GM19372 (cell line): ENCODE results near the gene C12orf60.
A peak's percentile ranks its signal among the peaks of the same experiment; 100 is the strongest.
"Not testable (repeated sequence)": the region's sequence is repeated elsewhere in the genome, so short reads cannot be mapped to it uniquely, and the experiment has no call there.

Experiments used
- ATAC-seq: cut with Tn5 transposase; IDR thresholded peaks from one replicate; pipeline ENCODE4 v1.9.1; 2021; ENCODE audit warnings: mild to moderate bottlenecking, low read depth, moderate library complexity; ENCODE audit not compliant: unreplicated experiment

The C12orf60 gene

GRCh38 chr12:14803011-14803829 is at the start of gene C12orf60, which contains the start of gene WBP11:
TSS of gene C12orf60 (plus strand) at chr12:14803670. CDS start at chr12:14822936, 19,266 bp downstream.
TSS of gene WBP11 (minus strand) at chr12:14803478. CDS start at chr12:14801383, 2,095 bp downstream.
- ATAC-seq, result peak; percentile 99

GRCh38 chr12:14756334-14757143 is 46.9 kb upstream of the C12orf60 start:
- no peak for ATAC-seq

DNA sequence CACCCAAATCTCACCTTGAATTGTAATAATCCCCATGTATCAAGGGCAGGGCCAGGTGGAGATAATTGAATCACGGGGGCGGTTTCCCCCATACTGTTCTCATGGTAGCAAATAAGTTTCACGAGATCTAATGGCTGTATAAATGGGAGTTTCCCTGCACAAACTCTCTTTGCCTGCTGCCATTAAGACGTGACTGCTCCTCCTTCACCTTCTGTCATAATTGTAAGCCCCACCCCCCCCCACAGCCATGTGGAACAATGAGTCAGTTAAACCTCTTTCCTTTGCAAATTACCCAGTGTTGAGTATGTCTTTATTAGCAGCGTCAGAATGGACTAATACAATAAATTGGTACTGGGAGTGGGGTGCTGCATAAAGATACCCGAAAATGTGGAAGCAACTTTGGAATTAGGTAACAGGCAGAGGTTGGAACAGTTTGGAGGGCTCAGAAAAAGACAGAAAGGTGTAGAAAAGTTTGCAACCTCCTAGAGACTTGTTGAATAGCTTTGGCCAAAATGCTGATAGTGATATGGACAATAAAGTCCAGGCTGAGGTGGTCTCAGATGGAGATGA is 43.7 kb upstream of the C12orf60 start:
- not testable (repeated sequence) for ATAC-seq

DNA sequence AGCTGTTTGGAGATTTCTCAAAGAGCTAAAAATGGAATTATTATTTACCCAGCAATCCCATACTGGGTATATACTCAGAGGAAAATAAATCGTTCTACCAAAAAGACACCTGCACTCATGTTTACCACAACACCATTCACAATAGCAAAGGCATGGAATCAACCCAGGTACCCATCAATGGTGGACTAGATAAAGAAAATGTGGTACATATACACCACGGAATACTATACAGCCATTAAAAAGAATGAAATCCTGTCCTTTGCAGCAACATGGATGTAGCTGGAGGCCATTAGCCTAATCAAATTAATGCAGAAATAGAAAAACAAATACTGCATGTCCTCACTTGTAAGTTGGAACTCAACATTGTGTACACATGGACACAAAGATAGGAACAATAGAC is 38.1 kb upstream of the C12orf60 start:
- ATAC-seq, result no peak

- not testable (repeated sequence) for ATAC-seq
Measured at GRCh38 chr12:14766020-14766419, 37.5 kb upstream of the C12orf60 start.

DNA sequence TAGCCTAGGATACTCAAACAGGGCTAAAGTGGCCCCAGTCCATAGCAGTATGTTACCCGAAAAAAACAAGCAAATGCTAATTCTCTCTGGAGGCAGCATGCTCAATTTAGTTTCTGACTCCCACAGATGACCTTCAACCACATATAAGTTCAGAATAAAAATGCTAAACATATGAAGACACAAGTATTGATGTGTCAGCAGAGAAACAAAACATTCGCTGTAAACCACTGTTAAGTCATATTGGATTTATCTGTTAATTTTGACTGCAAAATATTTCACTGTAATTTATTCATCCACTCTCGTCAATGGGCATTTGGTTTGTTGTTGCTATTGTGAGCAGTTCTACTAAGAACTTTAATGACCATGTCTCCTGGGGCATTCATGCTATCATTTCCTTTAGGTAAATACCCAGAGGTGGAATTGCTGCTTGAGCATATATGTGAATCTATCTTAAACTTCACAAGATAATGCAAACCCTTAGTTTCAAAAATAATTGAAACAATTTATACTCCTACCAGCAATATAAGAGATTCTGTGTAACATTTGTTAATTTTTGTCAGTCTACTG is 36.7 kb upstream of the C12orf60 start:
- no peak for ATAC-seq

DNA sequence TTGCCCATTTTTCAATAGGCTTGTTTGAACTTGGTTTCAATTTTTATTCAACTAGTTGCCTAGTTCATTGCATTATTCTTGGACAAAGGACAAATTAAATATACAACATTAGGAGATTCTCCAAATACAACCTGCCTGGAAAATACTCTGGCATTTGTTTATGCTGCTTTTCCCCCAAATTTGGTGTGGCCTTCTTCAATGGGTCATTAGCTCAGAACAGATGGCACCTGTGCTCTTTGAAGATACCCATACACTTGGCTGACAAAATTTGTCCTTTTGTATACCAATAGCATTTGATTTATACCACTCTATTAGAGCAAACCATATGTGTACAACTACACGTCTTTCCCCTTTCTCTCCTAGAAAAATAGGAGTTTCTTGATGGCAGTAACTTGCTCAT is 35.9 kb upstream of the C12orf60 start:
- no peak for ATAC-seq

GRCh38 chr12:14768823-14769405 is 34.6 kb upstream of the C12orf60 start:
- no peak for ATAC-seq

DNA sequence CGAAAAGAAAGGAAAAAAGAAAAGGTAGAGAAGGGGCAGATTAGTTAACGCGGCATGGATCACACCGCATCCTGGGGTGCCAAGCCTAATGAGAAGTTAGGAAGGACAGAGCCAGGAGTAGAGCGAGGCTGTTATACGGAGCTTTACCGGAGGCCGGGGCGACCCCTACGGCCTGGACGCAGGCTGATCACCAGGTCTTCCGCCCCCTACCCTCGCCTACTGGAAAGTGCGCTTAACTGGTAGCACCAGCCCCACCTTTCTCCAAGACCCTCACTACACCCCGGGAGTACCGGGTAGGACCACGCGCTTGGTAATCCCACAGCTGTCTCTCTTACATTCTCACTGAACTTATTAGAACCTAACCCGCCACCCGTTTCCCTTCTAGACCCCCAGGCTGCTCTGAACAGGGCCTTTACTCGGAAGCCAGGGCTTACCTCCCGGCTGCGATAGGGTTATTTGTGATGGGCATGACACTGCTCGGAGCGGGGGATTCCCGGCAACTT is 34.0 kb upstream of the C12orf60 start:
- no peak for ATAC-seq

GRCh38 chr12:14769969-14770495 is 33.4 kb upstream of the C12orf60 start:
- peak; percentile 33 for ATAC-seq

GRCh38 chr12:14770496-14771461 is 32.7 kb upstream of the C12orf60 start:
- peak; percentile 16 for ATAC-seq

GRCh38 chr12:14771651-14772137 is 31.8 kb upstream of the C12orf60 start:
- no peak for ATAC-seq

GRCh38 chr12:14772946-14773345 is 30.5 kb upstream of the C12orf60 start:
- ATAC-seq, result no peak

- ATAC-seq, result peak; percentile 21
Measured at GRCh38 chr12:14773685-14774073, 29.8 kb upstream of the C12orf60 start.

GRCh38 chr12:14774074-14774905 is 29.2 kb upstream of the C12orf60 start:
- ATAC-seq, result peak; percentile 50

DNA sequence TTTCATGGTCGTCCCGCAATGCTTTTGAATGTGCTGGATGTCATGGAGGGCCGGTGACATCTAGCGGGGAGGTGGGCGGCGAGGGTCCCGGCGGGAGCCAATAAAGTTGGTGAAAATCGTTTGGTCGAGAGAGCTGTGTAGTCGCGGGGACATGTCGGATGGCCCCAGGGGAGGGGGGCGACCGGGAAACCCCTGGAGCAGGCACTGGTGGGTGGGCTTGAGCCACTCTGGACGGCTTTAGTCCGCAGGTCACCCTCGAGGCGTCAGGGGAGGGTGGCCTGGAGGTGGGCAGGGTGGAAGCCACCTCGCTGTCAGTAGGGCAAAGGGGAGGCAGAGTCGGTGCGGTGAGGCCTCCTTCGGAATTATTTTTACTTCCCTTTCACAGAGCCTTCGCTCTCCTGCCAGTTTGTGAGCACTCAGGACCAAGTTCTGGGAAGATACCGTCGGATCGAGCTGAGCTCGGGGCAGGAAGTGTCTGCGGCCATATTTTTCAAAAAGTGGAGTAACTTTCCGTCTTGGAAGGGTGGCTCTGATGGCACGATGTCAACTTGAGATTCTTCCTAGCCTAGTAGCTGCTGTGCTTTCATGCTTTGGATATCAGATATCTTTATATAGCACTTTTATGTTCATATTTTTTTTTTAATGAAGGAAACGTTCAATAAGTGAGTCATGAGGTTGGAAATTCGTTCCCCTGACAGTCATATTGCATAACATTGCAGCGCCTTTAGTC is 28.4 kb upstream of the C12orf60 start:
- no peak for ATAC-seq

DNA sequence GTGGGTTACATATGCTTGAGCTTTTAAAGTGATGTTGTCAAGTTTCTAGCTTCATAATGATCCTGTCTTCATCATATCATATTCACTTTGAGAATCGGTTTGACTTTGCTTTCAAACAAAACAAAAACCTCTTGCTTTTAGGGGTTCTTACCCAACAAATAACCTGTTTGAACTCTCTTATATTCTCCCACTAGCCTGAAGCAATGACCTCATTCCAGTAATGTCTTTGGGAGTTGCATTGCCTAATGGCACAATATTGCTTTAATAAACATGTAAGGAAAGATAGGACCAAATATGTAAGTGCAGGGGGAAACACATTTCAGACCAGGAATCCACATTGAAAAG is 27.9 kb upstream of the C12orf60 start:
- ATAC-seq, result no peak
